Measurements from ENCODE around the gene ZMYND12.

DNA sequence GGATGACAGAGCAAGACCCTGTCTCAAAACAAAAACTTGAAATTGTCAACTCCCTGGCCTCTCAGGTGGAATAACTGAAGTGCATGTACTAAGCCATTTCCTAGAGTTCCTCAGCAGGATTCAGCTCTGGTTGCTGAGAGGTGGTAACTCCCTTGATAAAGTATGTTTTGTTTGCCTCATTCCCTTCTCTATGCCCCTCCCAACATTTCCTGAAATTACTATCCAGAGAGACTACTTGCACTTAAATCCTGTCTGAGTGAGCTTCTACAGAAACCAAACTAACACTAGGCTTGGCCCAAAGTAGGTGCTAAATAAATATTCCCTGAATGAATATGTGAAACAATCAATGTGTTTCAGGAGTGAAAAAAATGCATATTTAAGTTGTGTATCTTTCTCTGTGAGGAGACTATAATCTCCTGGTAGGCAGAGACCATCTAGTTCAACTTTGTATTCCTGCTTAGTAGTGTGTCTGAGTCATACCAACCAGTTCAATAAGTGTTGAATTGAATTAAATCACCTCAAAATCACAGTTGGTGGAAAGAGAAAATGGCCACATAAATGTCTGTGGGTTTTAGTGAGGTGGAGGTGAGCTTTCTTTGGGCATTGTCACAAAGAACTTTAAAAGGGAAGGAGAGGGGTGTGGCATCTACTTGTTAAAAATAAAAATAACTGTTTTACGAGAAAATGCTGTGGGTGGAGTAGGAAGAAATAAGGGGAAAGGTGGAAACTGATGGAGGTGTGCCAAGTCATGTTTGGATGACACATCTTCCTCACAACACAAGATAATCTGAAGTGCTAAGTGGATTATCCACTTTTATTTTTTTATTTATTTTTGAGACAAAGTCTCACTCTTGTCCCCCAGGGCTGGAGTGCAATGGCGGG, 62.6 kb downstream of the ZMYND12 start:
- TF ChIP-seq, protein P1, sequence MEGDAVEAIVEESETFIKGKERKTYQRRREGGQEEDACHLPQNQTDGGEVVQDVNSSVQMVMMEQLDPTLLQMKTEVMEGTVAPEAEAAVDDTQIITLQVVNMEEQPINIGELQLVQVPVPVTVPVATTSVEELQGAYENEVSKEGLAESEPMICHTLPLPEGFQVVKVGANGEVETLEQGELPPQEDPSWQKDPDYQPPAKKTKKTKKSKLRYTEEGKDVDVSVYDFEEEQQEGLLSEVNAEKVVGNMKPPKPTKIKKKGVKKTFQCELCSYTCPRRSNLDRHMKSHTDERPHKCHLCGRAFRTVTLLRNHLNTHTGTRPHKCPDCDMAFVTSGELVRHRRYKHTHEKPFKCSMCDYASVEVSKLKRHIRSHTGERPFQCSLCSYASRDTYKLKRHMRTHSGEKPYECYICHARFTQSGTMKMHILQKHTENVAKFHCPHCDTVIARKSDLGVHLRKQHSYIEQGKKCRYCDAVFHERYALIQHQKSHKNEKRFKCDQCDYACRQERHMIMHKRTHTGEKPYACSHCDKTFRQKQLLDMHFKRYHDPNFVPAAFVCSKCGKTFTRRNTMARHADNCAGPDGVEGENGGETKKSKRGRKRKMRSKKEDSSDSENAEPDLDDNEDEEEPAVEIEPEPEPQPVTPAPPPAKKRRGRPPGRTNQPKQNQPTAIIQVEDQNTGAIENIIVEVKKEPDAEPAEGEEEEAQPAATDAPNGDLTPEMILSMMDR (conservative IDR thresholded peaks at IDR 0.05; ENCODE audit: low read length) = no peak
- TF ChIP-seq EZH2phosphoT487 (IDR thresholded peaks at IDR 0.05; ENCODE audit: borderline replicate concordance) = no peak

Measured in Loucy (cell line).